K562 (cell line): ENCODE measurements around the gene SLC9A3. TPM values are rescaled to one million over a fixed set of nuclear protein-coding genes. Genes with fewer than 3 reads are reported as not detected.

Source experiments
- ATAC-seq: fragments of 200-7000 bp; cut with Tn5 transposase; 3 replicates; pipeline ENCODE4 v1.9.1; 2020; ENCODE audit warnings: moderate library complexity
- BruUV-seq: library from RNA; stranded (reverse); fragments of 400-500 nt; replicated peaks from 2 replicates; lab custom pipeline; 2021; lab: Mats Ljungman, UMichigan
- CTCF ChIA-PET: fragments of 300-600 bp; formaldehyde crosslinking; extraction: SDS; loops from one replicate; lab custom pipeline; 2021; ENCODE audit warnings: low intra/inter-chr PET ratio; lab: Yijun Ruan, JAX
- POLR2A ChIA-PET: fragments of 300-600, 350-650 bp; sonication (Branson Sonifier 250); formaldehyde crosslinking; extraction: SDS; loops from one replicate; lab custom pipeline; 2021; ENCODE audit warnings: antibody characterized with exemption, inconsistent platforms; lab: Yijun Ruan, JAX
- DNase-seq, 4 experiments: peaks; one replicate each; pipeline versions ENCODE4 v3.0.0 to v3.0.0-alpha.2; 2011 to 2018; ENCODE audit warnings: low spot score in 3 of 4, mixed read lengths in 3 of 4; ENCODE audit errors: extremely low read depth in 1 of 4
- FAIRE-seq: peaks from 2 replicates; lab custom pipeline; 2011; peaks lifted over from hg19 to GRCh38; lab: Jason Lieb, UNC
- H2AFZ ChIP-seq: 2 replicates; pipeline ENCODE4 v1.6.0; 2011; ENCODE audit warnings: low read depth, low read length, control low read depth, inconsistent platforms
- H3K27ac ChIP-seq: fragments of 200-600 bp; 3 replicates; pipeline ENCODE4 v1.8.0; 2011; ENCODE audit warnings: low read depth, mild to moderate bottlenecking, control low read depth, inconsistent platforms, low read length, moderate library complexity, mixed read lengths; ENCODE audit errors: extremely low read depth
- H3K27me3 ChIP-seq, 2 experiments: fragments of 300-600 bp in 1 of 2; 2 replicates in 1 of 2; 3 replicates in 1 of 2; pipeline versions ENCODE4 v1.6.0 to v1.8.0; 2011; ENCODE audit warnings: inconsistent platforms in 2 of 2, low read length in 2 of 2, mild to moderate bottlenecking in 1 of 2, mixed read lengths in 1 of 2, moderate library complexity in 1 of 2; ENCODE audit not compliant: control insufficient read depth in 2 of 2, insufficient read depth in 2 of 2
- H3K36me3 ChIP-seq: fragments of 300-600 bp; 3 replicates; pipeline ENCODE4 v1.8.0; 2011; ENCODE audit warnings: mild to moderate bottlenecking, low read length, inconsistent platforms; ENCODE audit not compliant: control insufficient read depth, insufficient read depth
- H3K4me1 ChIP-seq, 2 experiments: fragments of 200-600 bp in 1 of 2; replicated peaks in 1 of 2; 2 replicates in 1 of 2; 3 replicates in 1 of 2; pipeline versions ENCODE4 v1.5.1 to v1.8.0; 2011; ENCODE audit warnings: inconsistent platforms in 2 of 2, low read length in 2 of 2, mild to moderate bottlenecking in 1 of 2, mixed read lengths in 1 of 2, moderate library complexity in 1 of 2; ENCODE audit not compliant: control insufficient read depth in 2 of 2, insufficient read depth in 2 of 2
- H3K4me2 ChIP-seq: 2 replicates; pipeline ENCODE4 v1.6.1; 2011; ENCODE audit warnings: low read length, control low read depth, inconsistent platforms, mixed read lengths; ENCODE audit not compliant: insufficient read depth
- H3K4me3 ChIP-seq: fragments of 200-600 bp; sonication (generic), shearing (Covaris generic); 2 replicates; pipeline ENCODE4 v1.5.1; 2016; ENCODE audit warnings: control low read depth, inconsistent platforms
- H3K79me2 ChIP-seq: fragments of 200-600 bp; 3 replicates; pipeline ENCODE4 v1.8.0; 2011; ENCODE audit warnings: low read length, inconsistent platforms; ENCODE audit not compliant: control insufficient read depth, insufficient read depth
- H3K9ac ChIP-seq, 2 experiments: 2 replicates each; pipeline versions ENCODE4 v1.6.0 to v1.6.1; 2011; ENCODE audit warnings: low read depth in 2 of 2, low read length in 2 of 2, control low read depth in 1 of 2, inconsistent platforms in 1 of 2, mild to moderate bottlenecking in 1 of 2, mixed read lengths in 1 of 2; ENCODE audit not compliant: insufficient read depth in 1 of 2
- H3K9me1 ChIP-seq: one replicate; pipeline ENCODE4 v1.6.0; 2011; ENCODE audit warnings: inconsistent platforms, mild to moderate bottlenecking, low read length, moderate library complexity; ENCODE audit not compliant: control insufficient read depth, insufficient read depth
- H3K9me3 ChIP-seq: replicated peaks from 2 replicates; pipeline ENCODE4 v1.5.1; 2011; ENCODE audit warnings: low read depth, low read length, inconsistent platforms; ENCODE audit not compliant: control insufficient read depth, insufficient read depth
- H4K20me1 ChIP-seq: replicated peaks from 2 replicates; pipeline ENCODE4 v1.6.1; 2011; ENCODE audit warnings: low read length, inconsistent platforms, mixed read lengths; ENCODE audit not compliant: control insufficient read depth, insufficient read depth
- DNMT1 ChIP-seq: fragments of 450-650 bp; IDR thresholded peaks from 2 replicates; pipeline ENCODE4 v1.6.1; 2016; ENCODE audit warnings: antibody characterized with exemption, mild to moderate bottlenecking
- ELF4 ChIP-seq: fragments of 450-650 bp; formaldehyde crosslinking; IDR thresholded peaks from 2 replicates; pipeline ENCODE4 v1.4.0; 2022; ENCODE audit warnings: missing genetic modification characterization
- FOXA1 ChIP-seq: fragments of 450-650 bp; IDR thresholded peaks from 2 replicates; pipeline ENCODE4 v1.6.1; 2016; ENCODE audit warnings: mild to moderate bottlenecking, borderline replicate concordance
- GABPB2 ChIP-seq: fragments of 250-450 bp; sonication (Bioruptor Pico); conservative IDR thresholded peaks from 2 replicates; pipeline ENCODE4 v1.5.1; 2021; ENCODE audit warnings: mild to moderate bottlenecking
- GTF2A2 ChIP-seq: IDR thresholded peaks from 2 replicates; pipeline ENCODE4 v1.6.1; 2016; ENCODE audit warnings: mild to moderate bottlenecking, missing genetic modification characterization, missing compliant biosample characterization
- MAZ ChIP-seq, 2 experiments: fragments of 450-650 bp in 1 of 2; sonication (generic) in 1 of 2; formaldehyde crosslinking; IDR thresholded peaks in 1 of 2; conservative IDR thresholded peaks in 1 of 2; 2 replicates each; pipeline versions ENCODE4 v1.4.0 to v1.5.0; 2020; ENCODE audit warnings: mild to moderate bottlenecking in 1 of 2, missing genetic modification reagents in 1 of 2
- POU5F1 ChIP-seq: fragments of 150-350 bp; IDR thresholded peaks from 2 replicates; pipeline ENCODE4 v1.6.1; 2014; ENCODE audit warnings: borderline replicate concordance, low read length, low read depth, mild to moderate bottlenecking; ENCODE audit not compliant: partially characterized antibody
- SMARCE1 ChIP-seq: fragments of 450-650 bp; IDR thresholded peaks from 2 replicates; pipeline ENCODE4 v1.7.1; 2016; ENCODE audit warnings: mild to moderate bottlenecking
- THRAP3 ChIP-seq: fragments of 450-650 bp; IDR thresholded peaks from 2 replicates; pipeline ENCODE4 v1.6.1; 2016; ENCODE audit warnings: mild to moderate bottlenecking, inconsistent platforms, borderline replicate concordance
- ZHX1 ChIP-seq: fragments of 150-350 bp; conservative IDR thresholded peaks from 2 replicates; pipeline ENCODE4 v1.6.1; 2014; ENCODE audit warnings: low read length
- ZNF134 ChIP-seq: fragments of 250-450 bp; sonication (Bioruptor Pico); conservative IDR thresholded peaks from 2 replicates; pipeline ENCODE4 v1.4.0; 2020
- ZNF274 ChIP-seq: IDR thresholded peaks from 2 replicates; pipeline ENCODE4 v1.6.1; 2011; ENCODE audit warnings: low read depth, mild to moderate bottlenecking, low read length, moderate library complexity, borderline replicate concordance
- WGBS: fragments of 100-300 bp; shearing (Covaris generic); methylation state at CpG from one replicate; pipeline ENCODE4 v1.1.6; 2016; ENCODE audit warnings: low coverage, mixed read lengths; ENCODE audit not compliant: insufficient coverage; ENCODE audit errors: missing lambda C conversion rate; 5-methylcytosine and 5-hydroxymethylcytosine counted together
- in situ Hi-C: fragments of 300-500 bp; cut with MboI; formaldehyde crosslinking; loops from 4 replicates; pipeline ENCODE4 v1.15.0; 2018; ENCODE audit warnings: inconsistent platforms, mixed read lengths
- intact Hi-C: fragments of 100-400 bp; cut with micrococcal nuclease; formaldehyde crosslinking; loops from 2 replicates; pipeline ENCODE4 v1.14.2; 2022
- polyA plus RNA-seq, 8 experiments: library from polyadenylated mRNA; depleted of rRNA in 4 of 8; stranded (reverse) in 5 of 8; unstranded in 3 of 8; fragments of >200 nt; fragmentation: Nextera tagmentation in 2 of 8; fragmentation: Illumina TruSeq in 1 of 8; extraction: Ambion mirVana in 2 of 8; extraction: Trizol in 1 of 8; gene quantifications; 2 replicates each; pipeline versions ENCODE4 v1.2.1 to v1.2.3, GENCODE V29; 2011 to 2014; ENCODE audit warnings: inconsistent platforms in 1 of 8, missing spikeins in 1 of 8
- total RNA-seq, 7 experiments: library from RNA; depleted of rRNA in 6 of 7; stranded (reverse); fragments of >200 nt in 6 of 7; fragmentation: Illumina TruSeq in 2 of 7; extraction: Trizol in 2 of 7; gene quantifications; 2 replicates each; pipeline versions ENCODE4 v1.2.1 to v1.2.3, GENCODE V29; 2011 to 2021; ENCODE audit warnings: low replicate concordance in 1 of 7
- TF ChIP-seq, protein P1 (sequence below): fragments of 450-650 bp; IDR thresholded peaks from 2 replicates; pipeline ENCODE4 v1.6.1; 2016
- TF ChIP-seq, protein P2 (sequence below): IDR thresholded peaks from 2 replicates; pipeline ENCODE4 v1.6.1; 2011; ENCODE audit warnings: borderline replicate concordance, low read depth, mild to moderate bottlenecking, moderate library complexity, low read length; ENCODE audit not compliant: insufficient read depth, poor library complexity, severe bottlenecking

SLC9A3 gene
- total and polyA plus RNA-seq, 9 of the 15 experiments (the other 6 are each of a cell fraction or from before 2014, with no cell fraction given): 1.5 to 5.8 (median 3.7) TPM; not detected in 2

GRCh38 chr5:560792-561166 lies 36.5 kb upstream of the SLC9A3 start (continued):
- no peak for TF ChIP-seq FOXA1
- TF ChIP-seq THRAP3: no peak
- TF ChIP-seq GTF2A2 (tag): no peak
- TF ChIP-seq ZNF274: no peak
- no peak for TF ChIP-seq ZHX1

DNA sequence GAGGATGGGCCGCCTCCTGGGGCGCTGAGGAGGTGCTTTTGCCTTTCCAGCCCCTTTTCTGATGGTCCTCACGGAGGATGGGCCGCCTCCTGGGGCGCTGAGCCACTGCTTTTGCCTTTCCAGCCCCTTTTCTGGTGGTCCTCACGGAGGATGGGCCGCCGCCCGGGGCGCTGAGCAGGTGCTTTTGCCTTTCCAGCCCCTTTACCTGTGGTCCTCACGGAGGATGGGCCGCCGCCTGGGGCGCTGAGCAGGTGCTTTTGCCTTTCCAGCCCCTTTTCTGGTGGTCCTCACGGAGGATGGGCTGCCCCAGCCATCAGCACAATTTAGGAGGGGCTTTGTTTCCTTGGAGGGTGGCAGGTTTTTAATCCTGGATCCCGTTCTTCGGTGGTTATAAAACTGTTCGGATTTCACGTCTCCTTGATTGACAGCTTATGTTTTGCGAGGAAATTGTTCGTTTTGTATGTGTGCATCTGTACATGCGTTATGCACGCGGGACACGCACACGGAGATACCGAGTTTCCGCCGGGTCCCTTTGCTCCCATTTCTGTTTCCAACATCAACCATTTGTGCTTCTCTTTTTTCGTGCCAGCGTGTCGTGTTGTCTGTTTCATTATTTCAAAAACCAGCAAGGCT lies 34.7 kb upstream of the SLC9A3 start:
- no peak for FAIRE-seq
- Histone ChIP-seq H3K4me2 (no peak overlapping the region), H3K9ac (no peak overlapping the region), H3K9me1 (no peaks in the 10 kb centered on the region), H3K27me3 (peaks cover 16 to 63% of the 10 kb centered on the region in 2 experiments; a peak in 4 of 5 replicates), H3K9me3 (no peaks in the 10 kb centered on the region), H3K4me3 (no peak overlapping the region), H2AFZ (no peak overlapping the region), H3K27ac (no peak overlapping the region), H3K36me3 (no peaks in the 10 kb centered on the region), H3K4me1 (peaks cover 0 to 26% of the 10 kb centered on the region in 2 experiments; a peak in 3 of 5 replicates), H3K79me2 (no peaks in the 10 kb centered on the region), H4K20me1 (peaks cover 9% of the 10 kb centered on the region; the same call in 1 of the 2 replicates)
- DNase-seq: no peak
- intact Hi-C loops (no loop called here), in situ Hi-C loops (no loop called here)
- ChIA-PET POLR2A (no interaction called here), CTCF (no interaction called here)
- TF ChIP-seq GABPB2 (CRISPR knock-in tag) (no peak), SMARCE1 (no peak), DNMT1 (no peak), POU5F1 (no peak), MAZ (CRISPR knock-in tag; conservative IDR thresholded peaks at IDR 0.05 in 1 of 2, IDR thresholded peaks at IDR 0.05 in 1 of 2) (no peak), ZNF134 (CRISPR knock-in tag) (no peak), ELF4 (CRISPR knock-in tag) (no peak)
- TF ChIP-seq, protein P1, sequence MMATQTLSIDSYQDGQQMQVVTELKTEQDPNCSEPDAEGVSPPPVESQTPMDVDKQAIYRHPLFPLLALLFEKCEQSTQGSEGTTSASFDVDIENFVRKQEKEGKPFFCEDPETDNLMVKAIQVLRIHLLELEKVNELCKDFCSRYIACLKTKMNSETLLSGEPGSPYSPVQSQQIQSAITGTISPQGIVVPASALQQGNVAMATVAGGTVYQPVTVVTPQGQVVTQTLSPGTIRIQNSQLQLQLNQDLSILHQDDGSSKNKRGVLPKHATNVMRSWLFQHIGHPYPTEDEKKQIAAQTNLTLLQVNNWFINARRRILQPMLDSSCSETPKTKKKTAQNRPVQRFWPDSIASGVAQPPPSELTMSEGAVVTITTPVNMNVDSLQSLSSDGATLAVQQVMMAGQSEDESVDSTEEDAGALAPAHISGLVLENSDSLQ: peak; percentile 63
- TF ChIP-seq, protein P2, sequence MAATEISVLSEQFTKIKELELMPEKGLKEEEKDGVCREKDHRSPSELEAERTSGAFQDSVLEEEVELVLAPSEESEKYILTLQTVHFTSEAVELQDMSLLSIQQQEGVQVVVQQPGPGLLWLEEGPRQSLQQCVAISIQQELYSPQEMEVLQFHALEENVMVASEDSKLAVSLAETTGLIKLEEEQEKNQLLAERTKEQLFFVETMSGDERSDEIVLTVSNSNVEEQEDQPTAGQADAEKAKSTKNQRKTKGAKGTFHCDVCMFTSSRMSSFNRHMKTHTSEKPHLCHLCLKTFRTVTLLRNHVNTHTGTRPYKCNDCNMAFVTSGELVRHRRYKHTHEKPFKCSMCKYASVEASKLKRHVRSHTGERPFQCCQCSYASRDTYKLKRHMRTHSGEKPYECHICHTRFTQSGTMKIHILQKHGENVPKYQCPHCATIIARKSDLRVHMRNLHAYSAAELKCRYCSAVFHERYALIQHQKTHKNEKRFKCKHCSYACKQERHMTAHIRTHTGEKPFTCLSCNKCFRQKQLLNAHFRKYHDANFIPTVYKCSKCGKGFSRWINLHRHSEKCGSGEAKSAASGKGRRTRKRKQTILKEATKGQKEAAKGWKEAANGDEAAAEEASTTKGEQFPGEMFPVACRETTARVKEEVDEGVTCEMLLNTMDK: no peak
- BruUV-seq: no TSS peak
- no peak for ATAC-seq
- 1% methylated on average over 31 of the region's 32 CpGs for whole genome bisulfite sequencing
